Nephron progenitor cell (in vitro differentiated cells): ENCODE data around the gene ZMYND8.
A peak's percentile ranks its signal among the peaks of the same experiment; 100 is the strongest.

Experiments used
- DNase-seq: peaks from one replicate; pipeline ENCODE4 v3.0.0; 2021
- H3K27ac Mint-ChIP-seq: 2 replicates; pipeline ENCODE4 v1.8.0; 2021; ENCODE audit warnings: mild to moderate bottlenecking, moderate library complexity, mixed read lengths
- H3K27me3 Mint-ChIP-seq: 2 replicates; pipeline ENCODE4 v1.8.0; 2021; ENCODE audit warnings: mild to moderate bottlenecking, low read depth, mixed read lengths; ENCODE audit not compliant: poor library complexity
- H3K36me3 Mint-ChIP-seq: 2 replicates; pipeline ENCODE4 v1.8.0; 2021; ENCODE audit warnings: low read depth, mixed read lengths
- H3K4me1 Mint-ChIP-seq: 2 replicates; pipeline ENCODE4 v1.8.0; 2021; ENCODE audit warnings: mixed read lengths
- H3K4me3 Mint-ChIP-seq: 2 replicates; pipeline ENCODE4 v1.8.0; 2021; ENCODE audit warnings: mild to moderate bottlenecking, moderate library complexity, mixed read lengths
- H3K9me3 Mint-ChIP-seq: 2 replicates; pipeline ENCODE4 v1.8.0; 2021; ENCODE audit warnings: mild to moderate bottlenecking, moderate library complexity, mixed read lengths
- CTCF ChIP-seq: fragments of 200-600 bp; sonication (generic); IDR thresholded peaks from 2 replicates; pipeline ENCODE4 v1.5.0; 2021; ENCODE audit warnings: antibody characterized with exemption

Gene ZMYND8

DNA sequence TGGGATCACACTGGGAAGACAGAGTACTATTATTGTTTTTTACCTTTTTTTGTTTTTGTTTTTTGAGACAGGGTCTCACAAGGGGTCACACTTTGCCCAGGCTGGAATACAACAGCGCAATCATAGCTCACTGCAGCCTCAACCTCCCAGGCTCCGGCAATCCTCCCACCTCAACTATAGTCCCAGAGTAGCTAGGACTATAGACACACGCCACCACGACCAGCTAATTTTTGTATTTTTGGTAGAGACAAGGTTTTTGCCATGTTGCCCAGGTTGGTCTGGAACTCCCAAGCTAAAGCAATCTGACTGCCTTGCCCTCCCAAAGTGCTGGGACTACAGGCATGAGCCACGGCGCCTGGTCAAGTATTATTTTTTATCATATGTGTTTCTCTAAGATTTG is 81.0 kb downstream of the ZMYND8 start:
- peak overlapping the region; percentile 91 for H3K27ac Mint-ChIP-seq
- peaks cover 39% of the 10 kb centered on the region for H3K4me1 Mint-ChIP-seq

DNA sequence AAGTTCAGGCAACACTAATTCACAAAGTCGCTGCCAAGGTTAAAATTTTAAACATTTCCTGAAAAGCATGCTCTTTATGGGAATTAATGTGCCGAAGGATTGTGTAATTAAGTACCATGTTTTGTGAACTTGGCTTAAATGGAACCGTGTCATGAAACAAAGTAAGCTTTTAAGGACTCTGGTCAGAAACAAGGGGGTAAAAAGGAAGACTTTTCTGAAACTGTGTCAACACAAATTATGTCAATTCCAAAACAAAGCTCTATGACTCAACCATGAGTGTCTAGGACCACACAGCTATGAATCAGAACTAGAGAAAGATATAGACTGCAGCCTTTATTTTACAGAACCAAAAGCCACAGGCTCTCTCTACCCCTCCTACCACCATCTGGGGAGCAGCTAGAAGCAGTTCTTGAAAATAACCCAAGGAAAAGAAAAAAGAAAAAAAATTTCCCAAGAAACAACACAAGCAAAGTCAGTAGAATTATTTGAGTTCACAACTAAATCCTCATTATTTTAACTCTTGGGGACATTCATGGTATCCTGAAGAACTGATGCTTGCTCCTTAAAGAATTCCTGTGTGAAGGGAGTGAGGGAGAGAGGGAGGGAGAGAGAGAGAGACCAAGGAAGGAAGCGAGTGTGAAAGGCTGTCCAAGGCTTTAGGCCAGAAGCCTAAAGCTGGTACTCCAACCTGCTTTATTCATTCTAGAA is 81.9 kb downstream of the ZMYND8 start:
- TF ChIP-seq CTCF, result no peak
- Mint-ChIP-seq H3K27ac (peak overlapping the region; percentile 87), H3K9me3 (no peaks in the 10 kb centered on the region), H3K36me3 (peaks cover 64% of the 10 kb centered on the region), H3K27me3 (peaks cover 7% of the 10 kb centered on the region), H3K4me1 (peaks cover 32% of the 10 kb centered on the region), H3K4me3 (no peak overlapping the region)
- no peak for DNase-seq

More for the DNA sequence above, 81.0 kb downstream of the ZMYND8 start:
- H3K9me3 Mint-ChIP-seq, result no peaks in the 10 kb centered on the region
- peaks cover 64% of the 10 kb centered on the region for H3K36me3 Mint-ChIP-seq
- no peak overlapping the region for H3K4me3 Mint-ChIP-seq
- DNase-seq, result no peak
- peaks cover 7% of the 10 kb centered on the region for H3K27me3 Mint-ChIP-seq
- TF ChIP-seq CTCF, result no peak

DNA sequence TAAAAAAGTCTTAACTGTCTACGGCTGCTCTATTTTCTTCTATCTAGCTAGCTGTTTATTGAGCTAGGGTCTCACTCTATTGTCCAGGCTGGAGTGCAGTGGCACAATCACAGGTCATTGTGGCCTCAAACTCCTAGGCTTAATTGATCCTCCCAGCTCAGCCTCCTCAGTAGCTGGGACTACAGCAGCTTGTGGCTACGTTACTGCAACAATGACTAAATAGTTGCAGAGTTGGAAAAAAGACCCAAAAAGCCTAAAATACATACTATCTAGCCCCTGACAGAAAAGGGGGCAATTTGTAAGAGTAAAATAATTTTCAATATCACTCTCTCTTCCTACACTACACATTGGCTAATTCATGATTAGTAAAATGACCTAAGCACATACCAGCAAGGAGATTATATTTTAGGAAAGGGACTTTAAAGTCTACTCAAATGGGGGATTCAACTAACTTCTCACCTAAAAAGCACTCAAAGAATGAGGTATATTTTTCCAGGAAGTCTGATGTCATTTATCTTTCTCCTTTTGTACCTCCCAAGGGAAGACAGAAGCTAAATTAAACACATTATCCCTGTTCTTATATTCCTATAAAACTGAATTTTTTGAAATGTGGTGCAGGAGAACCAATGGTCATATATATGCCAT is 82.8 kb downstream of the ZMYND8 start:
- Mint-ChIP-seq H3K27me3 (peaks cover 7% of the 10 kb centered on the region), H3K27ac (no peak overlapping the region), H3K4me1 (peaks cover 31% of the 10 kb centered on the region), H3K9me3 (no peaks in the 10 kb centered on the region), H3K4me3 (no peak overlapping the region), H3K36me3 (peaks cover 61% of the 10 kb centered on the region)
- no peak for DNase-seq
- TF ChIP-seq CTCF, result no peak

- Mint-ChIP-seq H3K4me3 (no peak overlapping the region), H3K27me3 (peaks cover 7% of the 10 kb centered on the region), H3K4me1 (peaks cover 24% of the 10 kb centered on the region), H3K27ac (no peak overlapping the region), H3K36me3 (peaks cover 58% of the 10 kb centered on the region), H3K9me3 (no peaks in the 10 kb centered on the region)
- DNase-seq, result peak; percentile 52
- peak; percentile 84 for TF ChIP-seq CTCF
These were observed 83.5 kb downstream of the ZMYND8 start for GRCh38 chr20:47272893-47273590.

- Mint-ChIP-seq H3K27me3 (peaks cover 4% of the 10 kb centered on the region), H3K9me3 (no peaks in the 10 kb centered on the region), H3K4me1 (peaks cover 17% of the 10 kb centered on the region), H3K4me3 (no peak overlapping the region), H3K27ac (no peak overlapping the region), H3K36me3 (peaks cover 61% of the 10 kb centered on the region)
- TF ChIP-seq CTCF, result no peak
- DNase-seq, result no peak
These were observed 85.4 kb downstream of the ZMYND8 start for GRCh38 chr20:47271046-47271615.
